HG03135 (cell line): ENCODE data around the gene PSMF1.

ENCODE experiments used
- ATAC-seq: cut with Tn5 transposase; IDR thresholded peaks from one replicate; pipeline ENCODE4 v1.9.1; 2021; ENCODE audit warnings: mild to moderate bottlenecking, moderate library complexity; ENCODE audit not compliant: unreplicated experiment

PSMF1 gene

DNA sequence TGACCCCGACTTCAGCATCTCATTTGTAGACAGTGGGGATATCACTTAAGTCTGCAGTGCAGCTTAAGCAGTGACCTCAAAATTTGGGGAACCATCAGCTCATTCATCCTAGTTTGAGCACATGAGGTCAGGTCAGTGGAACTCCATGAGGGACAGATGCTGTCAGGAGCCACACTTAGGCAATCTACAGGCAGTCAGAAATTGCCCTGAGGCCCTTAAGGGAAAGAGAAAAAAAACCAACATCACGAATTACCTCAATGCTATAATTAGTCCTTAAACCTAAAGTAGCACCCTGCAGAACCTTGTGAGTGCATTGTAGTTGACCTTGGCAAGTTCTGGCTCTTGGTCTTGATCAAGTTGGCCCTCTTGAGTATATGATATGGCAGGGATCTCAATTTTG, 45.3 kb downstream of the PSMF1 start:
- no peak for ATAC-seq

DNA sequence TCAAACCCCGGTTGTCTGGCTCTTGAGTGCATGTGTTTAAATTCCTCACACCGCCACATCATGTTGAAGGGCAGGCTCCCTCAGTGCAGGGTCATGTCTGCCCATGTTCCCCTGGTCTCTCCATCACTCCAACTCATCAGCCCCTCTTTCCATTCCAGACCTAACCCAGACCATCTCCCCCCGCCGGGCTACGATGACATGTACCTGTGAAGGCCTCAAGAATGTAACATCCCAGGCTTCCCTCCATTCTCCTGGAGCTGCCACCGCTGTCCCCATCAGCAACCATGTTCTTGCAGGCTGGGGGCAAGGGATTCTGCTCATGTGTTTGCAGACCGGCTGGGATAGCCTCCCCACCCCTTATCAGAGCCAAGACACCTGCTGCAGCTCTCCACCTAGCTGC, 46.5 kb downstream of the PSMF1 start:
- no peak for ATAC-seq

DNA sequence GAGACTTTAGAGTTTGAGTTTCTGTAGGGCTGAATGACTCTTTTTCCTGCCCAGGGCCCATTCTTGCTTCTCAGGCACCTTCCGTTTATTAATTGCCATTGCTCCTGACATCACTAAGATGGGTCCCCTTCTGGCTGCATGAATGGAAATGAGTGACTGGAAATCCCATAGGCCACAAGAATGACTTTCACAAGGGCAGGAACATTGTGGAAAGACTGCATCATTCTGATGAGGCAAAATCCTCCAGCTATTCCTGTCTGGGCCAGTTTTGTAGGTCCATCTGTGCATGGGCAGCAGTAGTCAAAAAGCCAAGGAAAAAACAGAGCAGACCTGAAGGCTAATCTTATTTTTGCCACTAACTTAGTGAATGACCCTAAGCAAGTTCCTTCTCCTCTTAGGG, 47.1 kb downstream of the PSMF1 start:
- no peak for ATAC-seq

DNA sequence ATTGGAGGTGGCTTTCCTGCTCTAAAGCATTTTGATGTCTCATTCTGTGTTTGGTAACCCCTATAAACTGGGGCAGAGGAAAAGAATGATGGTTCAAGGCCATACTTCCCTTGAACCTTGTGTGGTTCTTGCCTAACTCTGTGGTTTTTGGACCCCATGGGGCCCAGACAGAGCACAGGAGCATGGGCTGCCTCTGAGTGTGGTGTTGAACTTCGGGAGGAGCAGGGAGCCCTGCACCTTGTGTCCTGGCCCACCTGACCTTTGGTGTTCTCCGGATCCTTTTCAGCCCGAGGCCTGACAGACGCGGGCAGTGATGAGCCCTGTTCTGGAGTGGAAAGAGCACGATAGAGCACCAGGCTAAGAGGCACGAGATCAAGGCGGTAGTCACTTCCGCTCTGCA, 47.5 kb downstream of the PSMF1 start:
- ATAC-seq = no peak

DNA sequence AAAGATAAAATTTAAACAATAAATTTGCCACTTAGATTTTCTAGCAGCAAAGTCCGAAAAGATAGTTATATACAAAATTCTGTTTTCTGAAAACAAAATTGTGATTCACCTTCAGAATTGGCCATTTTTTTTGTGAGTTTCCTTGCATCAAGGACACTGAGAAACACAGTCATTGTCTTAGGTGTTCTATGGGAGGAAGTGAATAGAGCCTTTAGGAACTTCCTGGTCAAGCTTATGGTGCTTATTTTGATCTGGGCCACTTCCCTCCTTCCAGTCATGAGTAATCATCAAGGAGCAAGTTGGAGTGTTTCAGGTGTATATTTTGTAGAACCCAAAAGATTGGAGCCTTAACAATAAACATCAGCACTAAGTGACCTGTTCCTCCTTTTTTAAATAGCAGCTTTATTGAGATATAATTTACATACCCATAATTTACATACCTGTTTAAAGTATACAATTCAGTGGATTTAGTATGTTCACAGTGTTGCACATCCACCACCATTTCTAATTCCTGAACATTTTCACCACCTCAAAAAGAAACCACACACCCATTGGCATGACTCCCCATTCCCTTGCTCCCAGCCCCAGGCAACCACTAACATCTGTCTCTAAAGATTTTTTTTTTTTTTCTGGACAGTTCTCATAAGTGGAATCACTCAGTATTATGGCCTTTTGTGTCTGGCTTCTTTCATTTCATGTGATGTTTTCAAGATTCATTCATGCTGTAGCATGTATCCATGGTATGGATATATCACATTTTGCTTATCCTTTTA, 48.7 kb downstream of the PSMF1 start:
- ATAC-seq = no peak

DNA sequence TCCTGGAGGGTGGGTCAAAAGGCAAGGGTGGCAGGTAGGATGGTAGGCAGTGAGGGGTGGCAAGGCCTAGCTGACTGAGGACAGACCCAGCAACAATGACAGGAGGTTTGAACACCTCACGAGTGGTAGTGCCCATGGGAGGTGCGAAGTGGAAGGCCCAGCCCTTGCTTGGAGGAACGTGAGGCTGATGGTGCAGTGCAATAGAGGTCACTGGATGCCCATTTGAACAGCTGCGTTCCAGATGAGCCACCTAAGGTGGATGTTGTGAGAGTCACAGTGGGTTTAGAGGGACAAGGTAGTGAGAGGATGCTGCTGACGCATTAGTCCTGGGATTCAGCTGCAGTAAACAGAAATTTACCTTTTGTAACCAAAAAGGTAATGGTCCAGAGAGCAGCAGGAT, 50.8 kb downstream of the PSMF1 start:
- no peak for ATAC-seq

DNA sequence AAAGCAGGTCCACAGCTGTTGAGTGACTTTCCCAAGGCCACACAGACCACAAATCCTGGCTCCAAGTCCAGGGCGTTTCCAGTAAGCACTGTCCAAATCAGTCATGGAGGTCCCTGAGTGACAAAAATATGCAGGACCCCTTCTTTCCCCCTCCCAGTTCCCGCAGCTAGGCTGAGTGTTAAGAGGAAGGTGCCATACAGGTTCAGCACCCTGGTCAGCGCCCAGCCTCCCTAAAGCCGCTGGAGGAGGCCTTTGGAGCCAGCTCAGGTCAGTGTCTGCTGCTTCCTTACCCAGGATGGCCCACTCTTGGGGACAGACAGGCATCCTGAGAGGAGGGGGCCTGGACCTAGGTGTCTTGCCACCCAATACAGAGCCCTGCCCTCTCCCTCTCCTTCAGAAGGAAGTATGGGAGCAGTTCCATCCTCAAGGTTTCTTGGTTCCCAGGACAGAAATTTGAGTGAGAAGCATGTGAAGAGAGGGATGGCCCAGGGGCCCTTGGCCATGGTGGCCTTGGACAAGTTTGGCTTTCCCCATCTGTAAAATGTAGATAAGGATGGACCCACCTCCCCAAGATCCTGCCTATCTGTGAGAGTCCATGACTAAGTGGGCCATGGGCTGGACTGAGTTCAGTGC, 53.2 kb downstream of the PSMF1 start:
- no peak for ATAC-seq

DNA sequence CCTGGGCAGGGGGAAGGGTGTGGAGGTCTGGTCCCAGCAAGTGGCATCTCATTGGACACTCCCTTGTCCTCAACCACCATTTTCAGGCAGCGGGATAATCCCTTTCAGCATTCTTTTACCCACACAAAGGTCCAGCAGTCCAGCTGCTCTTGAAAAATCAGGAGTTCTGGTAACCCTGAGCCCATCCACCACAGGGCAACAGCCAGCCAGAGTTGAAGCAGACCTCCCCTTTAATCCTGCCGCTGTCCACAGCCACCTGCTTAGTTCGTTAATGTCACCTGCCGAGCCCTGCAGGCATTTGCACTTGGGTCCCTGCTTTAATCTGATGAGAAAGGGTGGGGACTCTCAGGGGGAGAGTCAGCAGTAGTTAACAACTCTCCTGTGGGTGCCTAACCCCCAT, 55.3 kb downstream of the PSMF1 start:
- ATAC-seq = no peak

DNA sequence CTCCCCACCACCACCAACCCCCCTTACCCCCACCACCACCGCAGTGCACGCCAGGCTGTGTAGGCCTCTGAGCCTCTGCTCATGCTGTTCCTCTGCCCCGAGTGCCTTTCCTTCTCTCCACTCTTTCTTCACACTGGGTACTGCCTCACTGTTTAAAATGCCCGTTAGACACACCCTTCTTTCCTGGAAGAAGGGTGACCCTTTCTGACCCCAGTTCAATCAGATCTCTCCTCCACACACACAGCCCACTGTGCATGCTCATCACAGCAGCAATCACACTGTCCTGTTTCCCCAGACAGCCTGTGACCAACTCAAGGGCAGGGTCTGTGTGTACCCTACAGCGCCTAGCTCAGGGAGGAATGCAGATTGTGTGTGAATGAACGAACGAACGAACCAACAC, 56.4 kb downstream of the PSMF1 start:
- no peak for ATAC-seq

DNA sequence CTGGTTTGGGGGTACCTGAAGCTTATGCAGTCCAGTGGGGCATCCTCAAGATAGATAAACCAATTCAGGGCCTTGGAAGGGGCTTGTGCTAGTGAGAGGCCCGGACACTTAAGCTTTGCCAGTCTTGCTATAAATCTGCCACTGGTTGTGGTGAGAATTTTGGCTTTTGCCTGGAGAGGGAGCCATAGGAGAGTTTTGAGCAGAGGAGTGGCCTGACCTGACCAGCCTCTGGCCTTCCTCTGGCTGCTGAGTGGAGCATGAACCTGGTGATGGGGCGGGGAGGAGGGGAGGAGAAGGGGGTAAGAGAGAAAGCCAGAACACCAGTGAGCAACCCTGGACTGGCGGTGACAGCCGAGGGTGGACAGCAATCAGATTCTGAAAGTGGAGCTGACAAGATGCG, 59.3 kb downstream of the PSMF1 start:
- no peak for ATAC-seq

DNA sequence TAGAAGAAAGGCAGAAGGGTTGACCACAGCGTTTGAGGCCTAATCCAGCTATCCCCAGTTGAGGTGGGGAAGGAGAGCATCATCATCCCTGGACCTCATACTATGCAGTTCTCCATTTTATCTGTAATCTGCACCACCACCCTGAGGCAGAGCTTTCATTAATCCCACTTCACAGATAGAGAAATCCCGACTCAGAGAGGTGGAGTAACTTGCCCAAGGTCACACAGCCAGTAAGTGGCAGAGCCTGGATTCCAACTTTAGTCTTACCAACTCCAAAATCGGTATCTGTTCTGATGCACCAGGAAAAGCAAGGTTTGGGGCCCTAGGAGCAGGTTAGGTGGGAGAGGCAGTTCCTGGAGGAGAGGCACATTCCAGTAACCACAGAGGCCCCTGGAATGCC, 59.7 kb downstream of the PSMF1 start:
- no peak for ATAC-seq

DNA sequence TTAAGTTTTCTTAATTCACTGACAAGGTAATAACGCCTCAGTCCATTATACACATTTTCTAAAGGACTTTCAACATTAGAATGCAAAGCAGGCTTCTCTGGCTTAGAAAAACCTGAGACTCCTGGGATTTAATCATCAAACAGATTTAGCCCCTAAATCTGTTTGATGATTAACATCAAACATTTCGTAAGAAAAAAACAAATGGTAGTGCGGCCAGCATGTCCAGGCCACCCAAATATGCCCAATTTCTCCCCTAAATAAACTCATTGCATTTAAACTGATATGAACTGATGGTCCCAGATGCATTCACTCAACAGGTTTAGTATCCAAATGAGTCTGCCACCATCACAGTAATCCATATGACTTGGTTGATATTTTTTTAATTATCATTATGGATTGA, 60.2 kb downstream of the PSMF1 start:
- no peak for ATAC-seq

DNA sequence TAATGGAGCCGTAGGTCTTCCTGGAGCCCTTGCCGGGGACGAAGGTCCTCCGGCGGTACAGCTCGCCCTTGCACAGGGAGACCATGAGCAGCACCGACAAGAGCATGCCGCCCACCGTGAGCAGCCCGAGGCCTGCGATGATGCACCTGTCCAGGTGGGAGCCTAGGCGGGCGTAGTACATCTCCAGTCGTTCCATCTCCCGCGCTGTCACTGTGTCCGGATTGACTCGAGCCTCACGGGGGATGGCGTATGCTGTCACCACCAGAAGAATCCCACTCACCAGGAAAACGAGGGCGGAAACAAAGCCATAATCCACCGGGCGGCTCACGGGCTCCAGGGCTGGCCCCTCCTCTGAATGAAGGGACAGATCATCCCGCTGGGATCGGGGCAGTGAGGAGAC, 62.5 kb downstream of the PSMF1 start:
- ATAC-seq = no peak

DNA sequence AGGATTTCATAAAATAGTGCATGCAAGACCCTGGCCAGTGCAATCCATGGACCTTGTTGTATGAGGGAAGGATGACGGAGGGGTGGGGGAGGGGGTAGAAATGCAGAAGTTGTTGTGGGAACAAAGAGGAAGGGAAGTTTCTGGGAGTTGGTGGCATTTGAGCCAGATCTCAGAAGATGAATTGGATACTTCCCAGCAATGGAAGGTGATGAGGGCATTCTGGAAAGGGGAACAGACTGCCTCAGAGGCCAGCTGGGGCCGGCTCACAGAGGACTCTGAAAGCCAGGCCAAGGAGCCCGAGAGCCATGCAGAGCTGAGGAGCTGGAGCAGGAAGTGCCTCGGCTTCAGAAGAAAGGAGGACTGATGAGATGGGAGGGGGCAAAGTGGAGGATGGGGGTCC, 63.7 kb downstream of the PSMF1 start:
- no peak for ATAC-seq

DNA sequence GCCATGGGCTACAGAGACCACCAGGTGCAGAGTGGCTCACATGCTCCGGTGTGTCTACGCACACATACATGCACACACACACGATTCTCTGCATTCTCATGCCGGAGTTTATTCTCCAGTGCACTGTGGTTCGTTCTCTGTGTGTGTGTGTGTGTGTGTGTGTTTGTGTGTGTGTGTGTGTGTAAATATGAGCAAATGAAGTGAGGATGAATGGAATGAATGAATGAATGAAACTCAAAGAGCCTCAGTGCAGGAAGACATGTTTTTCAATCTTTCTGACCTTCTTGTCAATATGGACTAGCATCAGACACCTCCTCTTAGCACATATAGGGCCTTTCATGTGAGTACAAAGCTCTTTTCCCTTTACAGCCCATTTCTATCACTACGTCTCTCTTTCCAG, 64.8 kb downstream of the PSMF1 start:
- ATAC-seq = no peak

DNA sequence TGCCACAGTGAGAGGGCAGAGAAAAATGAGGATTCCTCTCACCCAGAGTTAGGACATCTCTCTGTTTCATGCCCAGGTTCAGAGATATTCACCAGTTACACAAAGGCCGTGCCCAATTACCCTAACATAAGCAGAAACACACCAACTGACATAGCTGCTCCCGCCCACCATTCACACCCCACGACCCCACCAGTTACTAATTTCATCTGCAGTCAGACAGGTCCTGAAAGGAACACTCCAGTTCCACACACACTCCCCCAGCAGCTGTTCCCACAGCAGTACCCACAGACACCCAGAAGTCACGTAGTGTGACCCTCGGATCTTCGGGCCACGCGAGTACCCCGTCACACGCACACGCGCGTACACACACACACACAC, 65.8 kb downstream of the PSMF1 start:
- no peak for ATAC-seq

DNA sequence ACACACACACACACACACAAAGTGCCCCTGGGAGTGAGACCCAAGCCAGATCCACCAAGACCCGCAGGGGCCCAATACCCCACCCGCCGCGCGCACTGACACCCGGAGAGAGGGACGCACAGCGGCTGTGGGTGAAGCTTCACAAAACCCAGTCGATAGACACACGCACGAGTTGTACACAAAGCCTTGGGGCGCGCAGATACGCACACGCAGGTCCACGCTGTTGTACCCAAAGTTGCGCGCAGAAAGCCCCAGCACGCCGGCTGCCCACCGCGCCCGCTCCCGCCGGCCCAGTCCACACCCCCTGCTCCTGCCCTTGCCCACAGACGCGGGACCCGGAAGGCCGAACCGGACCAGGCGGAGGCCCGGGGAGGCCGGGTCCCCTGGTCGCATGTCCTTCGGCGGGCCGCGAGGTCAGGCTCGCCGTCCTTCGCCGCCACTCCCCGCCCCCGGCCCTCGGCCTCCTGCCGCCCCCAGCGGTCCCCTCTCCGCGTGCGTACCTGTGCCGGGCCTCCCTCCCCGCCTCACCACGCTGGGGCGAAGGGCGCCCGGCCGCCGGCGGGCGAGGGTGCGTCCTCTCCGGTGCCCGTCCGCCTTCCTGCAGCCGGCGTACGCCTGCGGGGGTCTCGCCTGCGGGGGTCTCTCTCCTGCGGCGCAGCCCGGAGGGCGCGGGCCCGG, 66.4 kb downstream of the PSMF1 start, which contains the start of gene TMEM74B:
TMEM74B (minus strand) TSS at position 344 of the 678 bp plus-strand sequence. CDS start 1,180 bp downstream, outside the sequence.
- no peak for ATAC-seq

DNA sequence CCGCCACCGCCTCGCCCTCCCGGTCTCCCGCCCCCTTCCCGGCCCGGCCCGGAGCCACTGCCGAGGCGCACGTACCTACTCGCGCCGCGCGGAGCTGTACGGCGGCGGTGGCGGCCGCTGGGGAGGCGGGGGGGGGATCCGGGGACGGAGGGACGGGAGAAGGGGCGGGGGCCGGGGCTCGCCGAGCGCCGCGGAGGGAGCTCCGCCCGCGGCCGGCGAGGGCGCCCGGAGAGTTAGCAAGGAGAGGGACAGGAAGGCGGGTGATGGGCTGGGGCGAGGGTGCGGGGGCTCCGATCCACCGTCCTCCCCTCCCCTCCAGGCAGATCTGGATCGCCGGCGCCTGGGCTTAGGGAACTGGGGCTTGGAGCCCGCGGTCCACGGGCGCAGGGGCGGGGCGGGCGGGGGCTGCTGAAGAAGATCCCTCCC, 66.9 kb downstream of the PSMF1 start:
- no peak for ATAC-seq

DNA sequence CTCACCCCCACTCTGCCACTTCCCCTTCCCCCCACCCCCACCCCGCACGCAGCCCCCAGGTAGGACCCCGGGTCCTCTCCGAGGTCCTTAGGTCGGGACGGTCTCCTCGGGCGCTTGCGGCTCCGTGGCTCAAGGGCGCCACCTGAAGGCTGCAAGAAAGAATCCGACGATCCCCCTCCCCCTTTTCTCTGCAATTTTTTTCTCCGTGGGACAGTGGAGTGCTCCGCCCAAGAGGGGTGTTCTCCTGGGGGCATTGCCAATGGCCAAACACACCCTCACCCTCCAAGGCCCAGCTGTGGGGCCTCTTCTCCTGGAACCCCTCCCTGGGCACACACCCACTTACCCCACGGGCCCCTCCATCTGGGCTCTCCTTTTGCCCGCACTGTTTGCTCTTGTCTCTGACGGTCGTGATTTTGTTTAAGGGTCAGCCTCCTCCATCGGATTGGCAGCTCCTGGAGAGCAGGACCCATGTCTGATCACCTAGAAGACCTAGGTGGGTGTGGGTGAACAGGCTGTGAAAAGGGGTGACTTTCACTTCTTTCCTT, 67.5 kb downstream of the PSMF1 start:
- no peak for ATAC-seq

DNA sequence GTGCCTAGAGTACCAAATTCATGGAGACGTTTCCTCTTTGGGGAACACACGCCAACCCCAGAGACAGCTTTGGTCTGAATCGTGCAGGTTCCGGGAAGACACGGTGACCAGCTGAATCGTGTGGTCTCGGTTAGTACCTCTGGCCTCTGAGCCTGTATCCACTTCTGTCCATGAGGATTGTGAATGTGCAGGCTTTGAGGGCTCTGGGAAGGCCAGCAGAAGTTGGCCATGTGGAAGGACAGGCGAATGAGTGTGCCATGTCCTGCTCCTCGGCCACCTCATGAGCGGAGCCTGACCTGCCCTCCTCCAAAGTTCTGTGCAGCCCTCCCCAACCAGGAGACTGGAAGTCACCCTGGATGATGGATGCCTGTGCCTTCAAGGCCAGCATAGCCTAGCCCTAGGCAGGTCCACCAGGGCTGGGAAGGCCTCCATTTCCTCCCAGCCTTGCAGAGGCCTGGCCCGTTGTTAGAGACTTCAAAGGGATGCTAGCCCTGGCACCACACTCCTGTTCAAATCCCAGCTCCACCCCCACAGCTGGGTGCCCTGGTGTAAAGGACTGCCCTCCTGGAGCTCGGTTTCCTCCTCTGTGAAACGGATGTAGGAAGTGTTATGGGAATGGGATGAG, 68.1 kb downstream of the PSMF1 start:
- ATAC-seq = no peak

DNA sequence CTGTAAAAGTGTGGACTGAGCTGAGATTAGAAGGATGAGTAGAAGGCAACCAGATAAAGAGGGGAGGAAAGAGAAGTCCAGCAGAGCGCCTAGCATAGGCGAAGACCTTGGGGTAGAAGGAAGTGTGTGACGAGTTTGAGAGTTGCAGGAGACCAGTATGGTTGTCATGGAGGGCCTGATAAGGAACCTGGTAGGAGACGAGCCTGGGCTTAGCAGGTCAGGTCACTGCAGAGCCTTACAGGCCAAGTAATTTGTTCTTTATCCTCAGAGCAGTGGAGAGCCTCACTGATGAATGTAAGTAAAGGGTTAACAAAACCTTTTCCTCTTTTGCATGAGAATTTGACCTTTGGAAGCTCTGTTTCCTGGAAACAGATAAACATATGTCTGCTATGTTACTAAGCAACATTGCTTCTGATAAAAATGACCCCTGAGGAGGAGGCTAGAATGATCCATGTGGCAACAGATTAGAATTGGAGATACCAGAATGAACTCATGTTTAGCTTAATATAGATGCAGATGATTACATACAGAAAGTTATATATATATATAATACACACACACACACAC, 69.3 kb downstream of the PSMF1 start:
- no peak for ATAC-seq
